DOHH2 (cell line): ENCODE data around the gene GABRR2.
A peak's percentile ranks its signal among the peaks of the same experiment; 100 is the strongest.

Experiments
- H3F3A ChIP-seq: fragments of 200-600 bp; sonication (generic), shearing (Covaris generic); 2 replicates; pipeline ENCODE4 v1.6.0; 2016; ENCODE audit warnings: antibody characterized with exemption, mild to moderate bottlenecking; ENCODE audit not compliant: control insufficient read depth, insufficient read depth
- H3K27ac ChIP-seq: fragments of 200-600 bp; sonication (generic); 2 replicates; pipeline ENCODE4 v1.5.1; 2014; ENCODE audit warnings: low read depth, mild to moderate bottlenecking, low read length, moderate library complexity
- H3K27me3 ChIP-seq: fragments of 200-600 bp; sonication (generic); 2 replicates; pipeline ENCODE4 v1.6.1; 2014; ENCODE audit warnings: mild to moderate bottlenecking, low read length, mixed read lengths; ENCODE audit not compliant: control insufficient read depth
- H3K36me3 ChIP-seq: fragments of 200-600 bp; sonication (generic); 2 replicates; pipeline ENCODE4 v1.6.1; 2014; ENCODE audit warnings: mild to moderate bottlenecking, low read length, moderate library complexity, mixed read lengths; ENCODE audit not compliant: control insufficient read depth
- H3K4me1 ChIP-seq: fragments of 200-600 bp; sonication (generic); 2 replicates; pipeline ENCODE4 v1.6.1; 2014; ENCODE audit warnings: mild to moderate bottlenecking, low read length, mixed read lengths; ENCODE audit not compliant: control insufficient read depth
- H3K4me2 ChIP-seq: fragments of 200-600 bp; sonication (generic); 2 replicates; pipeline ENCODE4 v1.6.0; 2014; ENCODE audit warnings: mild to moderate bottlenecking, low read length, moderate library complexity
- H3K4me3 ChIP-seq: fragments of 200-600 bp; sonication (generic); 2 replicates; pipeline ENCODE4 v1.5.1; 2014; ENCODE audit warnings: mild to moderate bottlenecking, low read length, mixed read lengths
- H3K79me2 ChIP-seq: fragments of 200-600 bp; sonication (generic); 2 replicates; pipeline ENCODE4 v1.6.1; 2014; ENCODE audit warnings: mild to moderate bottlenecking, low read length, mixed read lengths; ENCODE audit not compliant: control insufficient read depth
- H3K9me2 ChIP-seq: fragments of 200-600 bp; sonication (generic); replicated peaks from 2 replicates; pipeline ENCODE4 v1.6.1; 2014; ENCODE audit warnings: mild to moderate bottlenecking, low read length, mixed read lengths; ENCODE audit not compliant: control insufficient read depth
- H3K9me3 ChIP-seq: fragments of 200-600 bp; sonication (generic); 2 replicates; pipeline ENCODE4 v1.6.1; 2014; ENCODE audit warnings: antibody characterized with exemption, low read length, mixed read lengths; ENCODE audit not compliant: control insufficient read depth, insufficient read depth
- H4K20me1 ChIP-seq: fragments of 200-600 bp; sonication (generic); 2 replicates; pipeline ENCODE4 v1.6.0; 2014; ENCODE audit warnings: low read depth, mild to moderate bottlenecking, antibody characterized with exemption, low read length, moderate library complexity; ENCODE audit not compliant: control insufficient read depth, insufficient read depth
- CTCF ChIP-seq: fragments of 200-600 bp; sonication (generic); IDR thresholded peaks from one replicate; pipeline ENCODE4 v1.5.1; 2014; ENCODE audit warnings: antibody characterized with exemption, mild to moderate bottlenecking, low read depth, low read length; ENCODE audit not compliant: poor library complexity, severe bottlenecking
- EZH2phosphoT487 ChIP-seq: fragments of 200-600 bp; sonication (generic); IDR thresholded peaks from 2 replicates; pipeline ENCODE4 v1.6.1; 2017; ENCODE audit warnings: borderline replicate concordance, mild to moderate bottlenecking, antibody characterized with exemption, low read length, moderate library complexity, mixed read lengths

GABRR2 gene

GRCh38 chr6:89353118-89353556 lies 38.0 kb upstream of the GABRR2 start:
- Histone ChIP-seq H3K9me3 (no peaks in the 10 kb centered on the region), H3K27me3 (no peaks in the 10 kb centered on the region), H3K27ac (peak overlapping the region; percentile 99), H3K79me2 (peaks cover 71% of the 10 kb centered on the region), H4K20me1 (peaks cover 20% of the 10 kb centered on the region; the same call in 1 of the 2 replicates), H3K4me3 (peak overlapping the region; percentile 81), H3K36me3 (peaks cover 47% of the 10 kb centered on the region), H3K4me2 (peak overlapping the region; percentile 88), H3K4me1 (peaks cover 73% of the 10 kb centered on the region), H3F3A (peaks cover 53% of the 10 kb centered on the region), H3K9me2 (no peaks in the 10 kb centered on the region)
- TF ChIP-seq EZH2phosphoT487, result no peak
- TF ChIP-seq CTCF, result no peak

GRCh38 chr6:89352278-89353117 lies 37.4 kb upstream of the GABRR2 start, which contains the start of gene UBE2J1:
TSS of gene UBE2J1 (minus strand) at chr6:89352722. CDS start at chr6:89352569, 153 bp downstream.
- no peaks in the 10 kb centered on the region for H3K9me2 ChIP-seq
- H3K4me1 ChIP-seq, result peaks cover 73% of the 10 kb centered on the region
- peak; percentile 12 for TF ChIP-seq CTCF
- TF ChIP-seq EZH2phosphoT487, result no peak
- H3K4me3 ChIP-seq, result peak within 1 kb of the TSS; percentile 81
- peak within 1 kb of the TSS; percentile 99 for H3K27ac ChIP-seq
- H3K9me3 ChIP-seq, result no peaks in the 10 kb centered on the region
- H3K4me2 ChIP-seq, result peak within 1 kb of the TSS; percentile 88
- H4K20me1 ChIP-seq, result peaks cover 25% of the 10 kb centered on the region; the same call in 1 of the 2 replicates
- H3K36me3 ChIP-seq, result peaks cover 53% of the 10 kb centered on the region
- H3K79me2 ChIP-seq, result peaks cover 77% of the 10 kb centered on the region
- no peaks in the 10 kb centered on the region for H3K27me3 ChIP-seq
- H3F3A ChIP-seq, result peaks cover 47% of the 10 kb centered on the region

- Histone ChIP-seq H3K9me3 (no peaks in the 10 kb centered on the region), H3K36me3 (peaks cover 59% of the 10 kb centered on the region), H3K9me2 (no peaks in the 10 kb centered on the region), H3K27me3 (no peaks in the 10 kb centered on the region), H3K27ac (peak overlapping the region; percentile 99), H3K79me2 (peaks cover 84% of the 10 kb centered on the region), H3K4me3 (peak overlapping the region; percentile 81), H3F3A (peaks cover 42% of the 10 kb centered on the region), H4K20me1 (peaks cover 30% of the 10 kb centered on the region), H3K4me1 (peaks cover 74% of the 10 kb centered on the region), H3K4me2 (peak overlapping the region; percentile 88)
- TF ChIP-seq EZH2phosphoT487 (no peak), CTCF (no peak)
Observed at GRCh38 chr6:89351671-89352277, 36.7 kb upstream of the GABRR2 start.
